Neural cell (in vitro differentiated cells): ENCODE data around the gene PTTG1IP. TPM values are rescaled to one million over a fixed set of nuclear protein-coding genes. Genes with fewer than 3 reads are reported as not detected.

ENCODE experiments used
- H2AFZ ChIP-seq: fragments of 200-600, 300-800 bp; sonication (generic), shearing (Covaris generic); 2 replicates; pipeline ENCODE4 v1.6.0; 2014; ENCODE audit warnings: low read depth, mild to moderate bottlenecking, antibody characterized with exemption, low read length, moderate library complexity
- H3F3A ChIP-seq: fragments of 200-600 bp; shearing (Covaris generic); 2 replicates; pipeline ENCODE4 v1.6.1; 2016; ENCODE audit warnings: mild to moderate bottlenecking, moderate library complexity, mixed read lengths, antibody characterized with exemption, low read length; ENCODE audit not compliant: insufficient read depth, poor library complexity, severe bottlenecking
- H3K27ac ChIP-seq: fragments of 200-600, 300-800 bp; sonication (generic), shearing (Covaris generic); 2 replicates; pipeline ENCODE4 v1.5.1; 2014; ENCODE audit warnings: mild to moderate bottlenecking, low read length, moderate library complexity
- H3K27me3 ChIP-seq: fragments of 300-800, 200-600 bp; sonication (generic), shearing (Covaris generic); 2 replicates; pipeline ENCODE4 v1.6.0; 2014; ENCODE audit warnings: mild to moderate bottlenecking, low read depth, low read length, moderate library complexity; ENCODE audit not compliant: insufficient read depth
- H3K36me3 ChIP-seq: fragments of 300-800, 200-600 bp; sonication (generic), shearing (Covaris generic); 2 replicates; pipeline ENCODE4 v1.5.1; 2014; ENCODE audit warnings: mild to moderate bottlenecking, antibody characterized with exemption, low read length, moderate library complexity; ENCODE audit not compliant: insufficient read depth
- H3K4me2 ChIP-seq: fragments of 300-800, 200-600 bp; sonication (generic), shearing (Covaris generic); 2 replicates; pipeline ENCODE4 v1.6.0; 2014; ENCODE audit warnings: mild to moderate bottlenecking, low read length
- H3K4me3 ChIP-seq: fragments of 300-800, 200-600 bp; sonication (generic), shearing (Covaris generic); 2 replicates; pipeline ENCODE4 v1.5.1; 2014; ENCODE audit warnings: mild to moderate bottlenecking, low read length, moderate library complexity
- H3K79me2 ChIP-seq: fragments of 200-600 bp; shearing (Covaris generic); replicated peaks from 2 replicates; pipeline ENCODE4 v1.6.0; 2014; ENCODE audit warnings: mild to moderate bottlenecking, low read length, moderate library complexity; ENCODE audit not compliant: insufficient read depth
- H3K9ac ChIP-seq: fragments of 300-800, 200-600 bp; sonication (generic), shearing (Covaris generic); 2 replicates; pipeline ENCODE4 v1.6.1; 2016; ENCODE audit warnings: mild to moderate bottlenecking, low read length, mixed read lengths
- H3K9me2 ChIP-seq: fragments of 200-600 bp; shearing (Covaris generic); 2 replicates; pipeline ENCODE4 v1.6.1; 2016; ENCODE audit warnings: mild to moderate bottlenecking, low read length, mixed read lengths; ENCODE audit not compliant: insufficient read depth
- H3K9me3 ChIP-seq: fragments of 200-600, 300-800 bp; sonication (generic), shearing (Covaris generic); 2 replicates; pipeline ENCODE4 v1.6.1; 2016; ENCODE audit warnings: mild to moderate bottlenecking, mixed run types, low read length, moderate library complexity, mixed read lengths
- H4K20me1 ChIP-seq: fragments of 200-600 bp; shearing (Covaris generic); 2 replicates; pipeline ENCODE4 v1.6.1; 2016; ENCODE audit warnings: mild to moderate bottlenecking, mixed run types; ENCODE audit not compliant: insufficient read depth
- CTCF ChIP-seq: fragments of 450-650 bp; IDR thresholded peaks from 2 replicates; pipeline ENCODE4 v1.5.1; 2014; ENCODE audit warnings: antibody characterized with exemption, mild to moderate bottlenecking, moderate library complexity; ENCODE audit not compliant: poor library complexity, severe bottlenecking
- EP300 ChIP-seq: fragments of 450-650 bp; conservative IDR thresholded peaks from 2 replicates; pipeline ENCODE4 v1.6.1; 2014; ENCODE audit warnings: antibody characterized with exemption, mild to moderate bottlenecking, moderate library complexity; ENCODE audit not compliant: poor library complexity, severe bottlenecking
- EZH2 ChIP-seq: fragments of 200-600, 300-800 bp; shearing (Covaris generic), sonication (generic); IDR thresholded peaks from 2 replicates; pipeline ENCODE4 v1.6.1; 2014; ENCODE audit warnings: antibody characterized with exemption, low read length, borderline replicate concordance, mild to moderate bottlenecking; ENCODE audit not compliant: insufficient read depth, poor library complexity, severe bottlenecking
- MXI1 ChIP-seq: fragments of 450-650 bp; conservative IDR thresholded peaks from 2 replicates; pipeline ENCODE4 v1.6.1; 2014; ENCODE audit warnings: antibody characterized with exemption, mild to moderate bottlenecking; ENCODE audit not compliant: poor library complexity, severe bottlenecking
- POLR2AphosphoS5 ChIP-seq: IDR thresholded peaks from 2 replicates; pipeline ENCODE4 v1.6.1; 2012
- RAD21 ChIP-seq: fragments of 450-650 bp; conservative IDR thresholded peaks from 2 replicates; pipeline ENCODE4 v1.6.1; 2014; ENCODE audit warnings: antibody characterized with exemption, mild to moderate bottlenecking, moderate library complexity
- REST ChIP-seq: IDR thresholded peaks from 2 replicates; pipeline ENCODE4 v1.6.1; 2012; ENCODE audit warnings: borderline replicate concordance
- SMC3 ChIP-seq: fragments of 450-650 bp; conservative IDR thresholded peaks from 2 replicates; pipeline ENCODE4 v1.6.1; 2014; ENCODE audit warnings: antibody characterized with exemption, mild to moderate bottlenecking, moderate library complexity; ENCODE audit not compliant: poor library complexity
- TAF1 ChIP-seq: IDR thresholded peaks from 2 replicates; pipeline ENCODE4 v1.6.1; 2012; ENCODE audit warnings: low read depth
- polyA plus RNA-seq: library from polyadenylated mRNA; depleted of rRNA; stranded (reverse); fragments of >200 nt; gene quantifications from 2 replicates; pipeline ENCODE4 v1.2.3, GENCODE V29; 2014

The PTTG1IP gene
- polyA plus RNA-seq, 1 donor from 2014 or later: 152 TPM

- Histone ChIP-seq H3K9me3 (no peaks in the 10 kb centered on the region), H3K79me2 (peaks cover 91% of the 10 kb centered on the region), H3K27me3 (no peaks in the 10 kb centered on the region), H3K4me2 (no peak overlapping the region), H3F3A (peaks cover 6% of the 10 kb centered on the region), H3K9ac (no peak overlapping the region), H3K9me2 (no peaks in the 10 kb centered on the region), H3K4me3 (no peak overlapping the region), H4K20me1 (peaks cover 59% of the 10 kb centered on the region), H3K36me3 (no peaks in the 10 kb centered on the region), H2AFZ (no peak overlapping the region), H3K27ac (no peak overlapping the region)
- TF ChIP-seq EZH2: no peak
- TF ChIP-seq EP300: no peak
- TF ChIP-seq SMC3: no peak
- no peak for TF ChIP-seq MXI1
- no peak for TF ChIP-seq TAF1
- no peak for TF ChIP-seq RAD21
- TF ChIP-seq CTCF: no peak
- TF ChIP-seq REST: no peak
- TF ChIP-seq POLR2AphosphoS5: no peak
Observed at GRCh38 chr21:44867999-44868700, 5.3 kb downstream of the PTTG1IP start.

- Histone ChIP-seq H3K27me3 (no peaks in the 10 kb centered on the region), H3K36me3 (no peaks in the 10 kb centered on the region), H3K4me3 (no peak overlapping the region), H3K79me2 (peaks cover 88% of the 10 kb centered on the region), H3K9me2 (no peaks in the 10 kb centered on the region), H2AFZ (no peak overlapping the region), H4K20me1 (peaks cover 62% of the 10 kb centered on the region), H3K9me3 (no peaks in the 10 kb centered on the region), H3K4me2 (no peak overlapping the region), H3K9ac (no peak overlapping the region), H3K27ac (no peak overlapping the region), H3F3A (peaks cover 6% of the 10 kb centered on the region)
- TF ChIP-seq SMC3 (no peak), TAF1 (no peak), REST (no peak), EP300 (no peak)
Observed at GRCh38 chr21:44867464-44867863, 6.0 kb downstream of the PTTG1IP start.
